GM21529 (cell line): ENCODE measurements around the gene RAB25.

Experiments used
- ATAC-seq: cut with Tn5 transposase; IDR thresholded peaks from one replicate; pipeline ENCODE4 v1.9.1; 2021; ENCODE audit not compliant: unreplicated experiment

The RAB25 gene

GRCh38 chr1:156100205-156100995 is 39.4 kb downstream of the RAB25 start:
- no peak for ATAC-seq

GRCh38 chr1:156101880-156102279 is 40.9 kb downstream of the RAB25 start:
- no peak for ATAC-seq

DNA sequence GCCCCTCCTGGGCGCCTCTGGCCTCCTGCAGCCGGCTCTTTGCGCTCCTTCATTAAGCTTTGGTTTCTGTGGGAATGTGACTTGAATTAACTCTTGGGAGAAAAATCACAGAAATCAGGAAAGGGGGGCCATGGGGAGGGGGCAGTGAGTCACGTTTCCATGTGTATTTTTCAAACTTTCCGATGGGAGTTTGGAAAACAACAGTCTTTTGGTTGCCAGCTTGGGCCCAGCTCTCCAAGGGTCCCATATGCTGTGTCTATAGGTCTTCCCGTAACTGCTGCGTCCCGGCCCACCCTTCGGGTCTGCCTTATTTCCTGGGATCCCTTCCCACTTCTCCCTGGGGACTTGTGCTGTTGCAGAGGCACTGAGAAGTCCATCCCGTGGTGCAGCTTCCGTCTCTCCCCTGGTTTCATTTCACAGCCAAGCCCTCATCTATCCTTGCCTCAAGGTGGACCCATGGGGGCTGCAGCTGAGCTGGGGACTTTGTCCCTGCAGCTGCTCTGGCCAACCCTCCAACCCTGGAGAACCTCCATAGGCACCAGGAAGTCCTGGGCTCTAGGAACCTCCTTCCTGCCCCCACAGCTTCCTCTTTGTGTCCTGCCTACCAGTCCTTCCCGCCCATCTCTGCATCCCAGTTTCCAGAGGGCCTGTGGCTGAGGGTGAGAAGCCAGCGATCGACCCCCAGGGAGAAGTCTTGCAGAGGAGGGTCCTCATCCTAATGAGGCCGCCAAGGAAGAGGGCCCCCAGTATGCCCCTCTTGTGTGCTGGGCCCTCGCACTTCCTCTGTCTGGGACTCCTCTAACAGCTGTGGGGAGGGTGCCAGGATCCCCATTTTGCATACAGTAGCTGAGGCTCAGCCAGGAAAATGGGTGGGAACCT is 41.9 kb downstream of the RAB25 start:
- ATAC-seq: no peak

GRCh38 chr1:156103521-156103947 is 42.6 kb downstream of the RAB25 start:
- ATAC-seq: no peak

DNA sequence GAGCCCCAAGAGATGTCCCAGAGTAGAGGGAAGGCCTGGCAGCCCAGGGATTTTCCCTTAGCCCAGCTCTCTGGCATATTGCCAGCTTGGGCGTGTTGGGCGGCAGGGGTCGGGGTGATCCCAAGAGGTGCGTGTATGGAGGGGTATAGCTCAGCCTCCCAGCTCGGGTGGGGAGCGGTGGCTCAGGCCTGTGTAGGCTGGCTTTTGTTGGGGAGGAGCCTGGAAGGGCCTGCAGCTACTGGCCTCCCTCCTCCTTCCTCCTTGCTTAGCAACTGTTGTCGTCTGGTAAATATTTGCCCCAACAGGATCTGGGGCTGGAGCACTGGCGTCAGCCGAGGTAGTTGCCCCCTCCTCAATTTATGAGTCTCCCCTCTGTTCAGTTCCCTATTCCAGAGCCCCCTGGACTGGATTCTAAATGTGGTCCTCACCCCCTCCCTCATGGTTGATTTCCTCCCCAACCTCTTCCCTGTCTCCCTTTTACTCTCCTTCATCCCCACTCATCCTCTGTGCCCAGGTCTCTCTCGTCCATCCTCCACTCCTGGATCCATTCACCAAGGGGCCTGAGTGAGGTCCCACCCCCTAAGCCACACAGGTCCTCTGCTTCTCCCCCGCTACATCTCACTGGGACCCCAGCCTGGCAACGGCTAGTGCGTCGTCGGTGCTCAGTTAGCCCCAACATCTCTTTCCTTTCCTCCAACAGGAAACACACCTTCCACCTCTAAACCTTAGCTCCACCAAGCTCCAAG is 43.3 kb downstream of the RAB25 start:
- ATAC-seq: no peak

DNA sequence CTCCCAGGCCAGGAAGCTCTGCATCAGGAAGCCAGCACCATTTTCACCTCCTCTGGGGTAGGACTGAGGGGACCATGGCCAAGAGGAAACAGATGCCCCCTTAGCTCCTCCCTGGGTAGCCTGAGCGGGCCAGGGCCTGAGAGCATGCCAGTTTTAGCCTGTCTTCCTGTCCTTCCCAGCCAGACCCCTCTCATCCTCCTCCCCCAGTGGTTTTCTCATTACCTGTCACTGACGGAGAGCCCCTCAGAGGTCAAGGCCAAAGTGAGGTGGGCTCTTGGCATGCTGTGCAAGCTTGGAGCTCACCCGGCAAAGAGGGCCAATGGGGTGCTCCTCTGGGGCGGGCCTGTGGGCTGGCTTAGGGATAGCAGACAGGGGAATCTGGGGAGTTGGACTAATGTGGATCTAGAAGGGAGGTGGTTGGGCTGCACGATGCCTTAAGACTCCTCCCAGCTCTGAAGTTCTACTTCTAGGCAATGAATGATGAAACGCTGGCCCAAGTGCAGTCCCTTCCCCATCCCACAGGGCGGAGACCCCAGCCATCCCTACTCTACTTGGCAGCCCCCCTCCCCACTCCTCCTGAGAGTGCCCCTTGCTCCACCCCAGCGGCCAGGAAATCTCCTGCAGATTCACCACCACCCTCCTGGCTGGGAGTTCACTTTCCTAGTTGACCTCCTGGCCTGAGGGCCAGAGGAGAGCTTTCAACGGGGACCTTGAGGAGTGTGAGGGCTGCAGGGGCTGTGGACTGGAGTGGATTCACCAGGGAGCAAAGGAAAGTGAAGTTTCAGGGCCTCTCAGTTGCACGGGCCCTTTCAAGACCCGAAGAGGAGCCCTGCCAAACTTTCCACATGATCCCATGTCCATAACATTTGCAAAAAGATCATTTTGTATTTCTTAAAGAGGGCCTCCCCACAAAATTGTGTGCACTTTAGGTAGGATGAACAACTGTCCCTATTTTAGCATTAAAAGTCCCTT is 44.2 kb downstream of the RAB25 start:
- no peak for ATAC-seq

- peak; percentile 9 for ATAC-seq
Measured at GRCh38 chr1:156106624-156107488, 45.9 kb downstream of the RAB25 start.

- ATAC-seq: no peak
Measured at GRCh38 chr1:156108057-156108456, 47.1 kb downstream of the RAB25 start.

- ATAC-seq: no peak
Measured at GRCh38 chr1:156108664-156109241, 47.8 kb downstream of the RAB25 start.

DNA sequence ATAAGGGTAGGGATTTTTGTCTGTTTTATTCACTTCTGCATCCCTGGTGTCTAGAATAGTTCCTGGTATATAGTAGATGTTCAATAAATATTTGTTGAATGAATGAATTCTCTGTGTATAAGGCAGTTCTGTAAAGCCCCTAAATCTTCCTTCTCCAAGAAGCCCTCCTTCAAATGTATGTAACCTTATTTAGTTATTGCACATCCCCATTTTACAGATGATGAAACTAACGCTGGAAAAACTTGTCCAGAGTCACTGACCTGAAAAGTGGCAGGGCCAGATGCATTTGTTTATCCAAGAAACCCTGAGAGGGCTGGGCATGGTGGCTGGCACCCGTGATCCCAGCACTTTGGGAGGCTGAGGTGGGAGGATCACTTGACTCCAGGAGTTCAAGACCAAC is 49.3 kb downstream of the RAB25 start:
- no peak for ATAC-seq

DNA sequence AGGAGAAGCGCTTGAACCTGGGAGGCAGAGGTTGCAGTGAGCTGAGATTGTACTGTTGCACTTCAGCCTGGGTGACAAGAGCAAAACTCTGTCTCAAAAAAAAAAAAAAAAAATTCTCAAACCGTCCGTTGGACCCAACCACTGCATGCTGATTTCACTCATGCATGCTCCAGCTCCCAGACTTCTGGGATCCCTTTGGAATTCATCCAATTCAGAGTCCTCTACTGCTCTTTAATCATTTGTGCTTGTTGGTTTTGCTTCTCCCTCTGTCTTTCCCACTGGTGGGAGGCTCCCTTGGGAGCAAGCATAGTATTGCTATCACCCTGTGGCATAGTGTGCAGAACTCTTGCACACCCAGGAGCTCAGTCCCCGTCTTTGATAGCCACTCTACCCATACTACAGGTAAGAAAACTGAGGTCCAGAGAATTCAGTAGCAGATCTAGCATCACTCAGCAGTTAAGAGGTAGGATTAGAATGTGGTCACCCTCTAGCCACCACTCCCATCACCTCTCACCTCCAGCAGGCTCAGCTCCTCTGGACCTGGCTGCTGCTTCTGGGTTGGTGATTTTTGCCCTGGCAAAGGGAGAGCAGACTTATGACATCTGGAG is 50.5 kb downstream of the RAB25 start:
- ATAC-seq: no peak

DNA sequence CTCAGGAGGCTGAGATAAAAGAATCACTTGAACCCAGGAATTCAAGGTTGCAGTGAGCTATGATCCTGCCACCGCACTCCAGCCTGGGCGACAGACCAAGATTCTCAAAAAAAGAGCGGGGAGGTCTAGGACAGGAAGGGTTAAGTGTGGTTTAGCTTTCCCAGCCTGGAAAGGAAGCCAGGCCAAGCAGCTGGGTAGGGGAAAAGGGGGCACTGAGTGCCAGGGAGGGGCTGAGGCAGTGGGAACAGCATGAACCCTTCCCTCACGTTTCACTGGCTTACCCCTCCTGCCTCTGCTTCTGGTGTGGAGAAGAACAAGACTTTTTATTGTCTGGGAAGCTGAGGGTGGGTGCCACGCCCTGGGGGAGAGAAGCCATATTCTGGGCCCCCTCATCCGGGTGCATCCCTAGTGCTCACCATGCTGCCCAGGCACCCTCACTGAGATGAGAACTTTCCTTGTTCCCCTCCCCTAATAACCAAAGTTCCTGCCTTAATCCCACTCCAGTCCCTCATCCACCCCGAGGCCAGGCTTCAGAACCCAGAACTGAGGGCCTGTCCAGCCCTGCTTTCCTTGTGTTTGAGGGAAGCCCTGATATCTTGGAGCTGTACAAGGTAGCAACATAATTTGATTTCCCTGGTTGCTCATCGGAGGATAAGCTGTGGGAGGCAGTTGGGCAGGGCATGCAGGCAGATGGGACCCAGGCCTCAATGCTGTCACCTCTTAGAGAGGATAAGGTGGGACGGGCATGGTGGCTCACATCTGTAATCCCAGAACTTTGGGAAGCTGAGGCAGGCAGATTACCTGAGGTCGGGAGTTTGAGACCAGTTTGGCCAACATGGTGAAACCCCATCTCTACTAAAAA is 51.5 kb downstream of the RAB25 start:
- no peak for ATAC-seq

- ATAC-seq: no peak
Measured at GRCh38 chr1:156113282-156113950, 52.5 kb downstream of the RAB25 start.

DNA sequence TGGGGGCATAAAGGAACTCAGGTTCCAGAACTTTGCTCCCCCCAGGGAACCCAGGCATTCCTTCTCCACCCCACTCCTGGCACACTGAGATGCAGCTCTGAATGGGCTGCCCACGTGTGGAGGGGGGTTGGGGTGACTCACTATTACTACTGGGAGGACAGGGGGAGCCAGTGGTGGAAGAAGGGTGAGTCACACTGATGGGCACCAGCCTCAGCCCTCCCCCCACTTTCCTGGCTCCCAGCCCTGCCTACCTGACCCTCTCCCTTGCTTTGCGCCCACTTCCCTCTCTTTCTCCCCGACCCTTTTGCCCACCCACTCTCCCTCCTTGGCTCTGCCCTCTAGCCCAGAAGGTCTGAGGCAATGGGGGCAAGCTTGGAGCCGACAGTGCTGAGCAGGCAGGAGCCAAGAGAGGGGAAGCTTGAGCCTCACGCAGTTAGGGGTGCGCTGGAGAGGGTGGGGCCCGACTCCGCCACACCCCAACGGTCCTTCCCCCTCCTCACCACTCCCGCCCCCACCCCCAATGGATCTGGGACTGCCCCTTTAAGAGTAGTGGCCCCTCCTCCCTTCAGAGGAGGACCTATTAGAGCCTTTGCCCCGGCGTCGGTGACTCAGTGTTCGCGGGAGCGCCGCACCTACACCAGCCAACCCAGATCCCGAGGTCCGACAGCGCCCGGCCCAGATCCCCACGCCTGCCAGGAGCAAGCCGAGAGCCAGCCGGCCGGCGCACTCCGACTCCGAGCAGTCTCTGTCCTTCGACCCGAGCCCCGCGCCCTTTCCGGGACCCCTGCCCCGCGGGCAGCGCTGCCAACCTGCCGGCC is 53.4 kb downstream of the RAB25 start, which contains the start of gene LMNA:
TSS of gene LMNA (plus strand) at position 611 of the 818 bp plus-strand sequence. CDS start 208 bp downstream, outside the sequence.
- peak; percentile 76 for ATAC-seq

GRCh38 chr1:156114919-156115513 is 54.1 kb downstream of the RAB25 start:
- ATAC-seq: peak; percentile 28
